HG03025 (cell line): ENCODE data around the gene NR2C2.

Experiments used
- ATAC-seq: cut with Tn5 transposase; IDR thresholded peaks from one replicate; pipeline ENCODE4 v1.9.1; 2021; ENCODE audit warnings: mild to moderate bottlenecking, moderate library complexity; ENCODE audit not compliant: unreplicated experiment, low FRiP score

NR2C2 gene

GRCh38 chr3:15014606-15015328 is 67.4 kb downstream of the NR2C2 start:
- no peak for ATAC-seq

- no peak for ATAC-seq
Measured at GRCh38 chr3:15015456-15015855, 68.1 kb downstream of the NR2C2 start.

- no peak for ATAC-seq
Measured at GRCh38 chr3:15017191-15017590, 69.8 kb downstream of the NR2C2 start.

GRCh38 chr3:15023249-15023648 is 75.9 kb downstream of the NR2C2 start:
- ATAC-seq = no peak

GRCh38 chr3:15023719-15024118 is 76.3 kb downstream of the NR2C2 start:
- ATAC-seq = no peak

- no peak for ATAC-seq
Measured at GRCh38 chr3:15029625-15030024, 82.2 kb downstream of the NR2C2 start.

- no peak for ATAC-seq
Measured at GRCh38 chr3:15032650-15033049, 85.3 kb downstream of the NR2C2 start.

- ATAC-seq = no peak
Measured at GRCh38 chr3:15033103-15033502, 85.7 kb downstream of the NR2C2 start.

GRCh38 chr3:15038306-15038705 is 90.9 kb downstream of the NR2C2 start:
- no peak for ATAC-seq

GRCh38 chr3:15040844-15041243 is 93.5 kb downstream of the NR2C2 start:
- ATAC-seq = no peak

- ATAC-seq = no peak
Measured at GRCh38 chr3:15041950-15042349, 94.6 kb downstream of the NR2C2 start.

GRCh38 chr3:15042936-15043335 is 95.6 kb downstream of the NR2C2 start:
- no peak for ATAC-seq

GRCh38 chr3:15043408-15044171 is 96.2 kb downstream of the NR2C2 start:
- ATAC-seq = no peak

GRCh38 chr3:15044326-15044725 is 96.9 kb downstream of the NR2C2 start:
- no peak for ATAC-seq

- no peak for ATAC-seq
Measured at GRCh38 chr3:15045667-15046066, 98.3 kb downstream of the NR2C2 start.

GRCh38 chr3:15049584-15049983 is 102.2 kb downstream of the NR2C2 start:
- no peak for ATAC-seq

- peak; percentile 79 for ATAC-seq
Measured at GRCh38 chr3:15050405-15051092, 103.2 kb downstream of the NR2C2 start.

- peak; percentile 38 for ATAC-seq
Measured at GRCh38 chr3:15051531-15051930, 104.1 kb downstream of the NR2C2 start.

- ATAC-seq = no peak
Measured at GRCh38 chr3:15052335-15053242, 105.2 kb downstream of the NR2C2 start.

GRCh38 chr3:15053541-15053940 is 106.2 kb downstream of the NR2C2 start:
- ATAC-seq = no peak
